GM12878 (cell line): ENCODE data around the gene DAAM1. TPM values are rescaled to one million over a fixed set of nuclear protein-coding genes. Genes with fewer than 3 reads are reported as not detected.

Experiments
- ATAC-seq: fragments of 200-7000 bp; cut with Tn5 transposase; 3 replicates; pipeline ENCODE4 v1.9.1; 2020; ENCODE audit warnings: mild to moderate bottlenecking, moderate library complexity
- BruUV-seq: library from RNA; stranded (reverse); fragments of 400-500 nt; replicated peaks from 2 replicates; lab custom pipeline; 2021; lab: Mats Ljungman, UMichigan
- CTCF ChIA-PET: fragments of 300-600 bp; sonication (Branson Sonifier 250); formaldehyde crosslinking; extraction: SDS; loops from one replicate; lab custom pipeline; 2021; ENCODE audit warnings: inconsistent platforms; lab: Yijun Ruan, JAX
- POLR2A ChIA-PET: fragments of 350-600 bp; formaldehyde crosslinking; extraction: SDS; loops from one replicate; lab custom pipeline; 2021; ENCODE audit warnings: inconsistent platforms; lab: Charles Lee
- RAD21 ChIA-PET: fragments of 300-600 bp; sonication (Branson Sonifier 250); formaldehyde crosslinking; loops from one replicate; lab custom pipeline; 2023; ENCODE audit warnings: antibody characterized with exemption; ENCODE audit not compliant: unreplicated experiment; lab: Charles Lee
- SMC1A ChIA-PET: fragments of 300-600 bp; sonication (Branson Sonifier 250); formaldehyde crosslinking; loops from one replicate; lab custom pipeline; 2023; ENCODE audit not compliant: unreplicated experiment, uncharacterized antibody; lab: Charles Lee
- DNase-seq: peaks from one replicate; pipeline ENCODE4 v3.0.0-alpha.2; 2011; ENCODE audit warnings: low read depth, low spot score
- FAIRE-seq: peaks from 3 replicates; lab custom pipeline; 2011; peaks lifted over from hg19 to GRCh38; lab: Jason Lieb, UNC
- H2AFZ ChIP-seq: 2 replicates; pipeline ENCODE4 v1.6.0; 2011; ENCODE audit warnings: low read depth, low read length, control low read depth; ENCODE audit not compliant: control insufficient read depth
- H3K27ac ChIP-seq: 2 replicates; pipeline ENCODE4 v1.5.1; 2011; ENCODE audit warnings: control low read depth; ENCODE audit not compliant: control insufficient read depth, insufficient read depth
- H3K27me3 ChIP-seq, 2 experiments: replicated peaks in 1 of 2; 2 replicates each; pipeline versions ENCODE4 v1.6.0 to v1.6.1; 2011; ENCODE audit warnings: low read length in 1 of 2; ENCODE audit not compliant: control insufficient read depth in 2 of 2, insufficient read depth in 2 of 2
- H3K36me3 ChIP-seq, 2 experiments: 2 replicates each; pipeline ENCODE4 v1.5.1; 2011; ENCODE audit warnings: low read length in 1 of 2; ENCODE audit not compliant: control insufficient read depth in 2 of 2, insufficient read depth in 2 of 2
- H3K4me1 ChIP-seq: 2 replicates; pipeline ENCODE4 v1.6.1; 2011; ENCODE audit warnings: mild to moderate bottlenecking, low read length, moderate library complexity, mixed read lengths; ENCODE audit not compliant: control insufficient read depth, insufficient read depth
- H3K4me2 ChIP-seq: 2 replicates; pipeline ENCODE4 v1.6.0; 2011; ENCODE audit warnings: control low read depth; ENCODE audit not compliant: control insufficient read depth, insufficient read depth
- H3K4me3 ChIP-seq: fragments of 200-600 bp; sonication (generic); 2 replicates; pipeline ENCODE4 v1.5.1; 2016
- H3K79me2 ChIP-seq: 2 replicates; pipeline ENCODE4 v1.6.0; 2011; ENCODE audit warnings: low read length; ENCODE audit not compliant: control insufficient read depth, insufficient read depth
- H3K9ac ChIP-seq: 2 replicates; pipeline ENCODE4 v1.8.0; 2011; ENCODE audit warnings: low read length, control low read depth, mixed read lengths; ENCODE audit not compliant: control insufficient read depth, insufficient read depth
- H3K9me3 ChIP-seq: replicated peaks from 3 replicates; pipeline ENCODE4 v1.5.1; 2011; ENCODE audit warnings: mild to moderate bottlenecking, low read length; ENCODE audit not compliant: control insufficient read depth, insufficient read depth
- H4K20me1 ChIP-seq: 2 replicates; pipeline ENCODE4 v1.6.0; 2011; ENCODE audit not compliant: control insufficient read depth, insufficient read depth
- MEF2B ChIP-seq: fragments of 450-650 bp; IDR thresholded peaks from 2 replicates; pipeline ENCODE4 v1.6.1; 2018; ENCODE audit warnings: mild to moderate bottlenecking, moderate library complexity; ENCODE audit not compliant: partially characterized antibody, poor library complexity, severe bottlenecking
- NBN ChIP-seq: fragments of 450-650 bp; IDR thresholded peaks from 2 replicates; pipeline ENCODE4 v1.6.1; 2016
- NR2F1 ChIP-seq: fragments of 450-650 bp; conservative IDR thresholded peaks from 2 replicates; pipeline ENCODE4 v1.6.1; 2017; ENCODE audit warnings: mild to moderate bottlenecking
- SREBF1 ChIP-seq: IDR thresholded peaks from 2 replicates; pipeline ENCODE4 v1.6.1; 2012; ENCODE audit warnings: mild to moderate bottlenecking, low read length
- SRF ChIP-seq, 2 experiments: IDR thresholded peaks; 2 replicates each; pipeline ENCODE4 v1.6.1; 2011; ENCODE audit warnings: low read depth in 2 of 2, low read length in 2 of 2, mild to moderate bottlenecking in 1 of 2, moderate library complexity in 1 of 2
- TCF12 ChIP-seq: IDR thresholded peaks from 2 replicates; pipeline ENCODE4 v1.6.1; 2011; ENCODE audit warnings: low read depth, mild to moderate bottlenecking, low read length
- YBX1 ChIP-seq: fragments of 450-650 bp; IDR thresholded peaks from 2 replicates; pipeline ENCODE4 v1.6.1; 2016; ENCODE audit warnings: antibody characterized with exemption
- ZBTB33 ChIP-seq: fragments of 450-650 bp; IDR thresholded peaks from 2 replicates; pipeline ENCODE4 v1.6.1; 2017; ENCODE audit warnings: mild to moderate bottlenecking
- ZNF217 ChIP-seq: fragments of 450-650 bp; IDR thresholded peaks from 2 replicates; pipeline ENCODE4 v1.6.1; 2017; ENCODE audit warnings: antibody characterized with exemption, mild to moderate bottlenecking
- ZNF622 ChIP-seq: fragments of 450-650 bp; IDR thresholded peaks from 2 replicates; pipeline ENCODE4 v1.6.1; 2017; ENCODE audit warnings: mild to moderate bottlenecking, inconsistent platforms
- WGBS: methylation state at CpG from one replicate; pipeline ENCODE4 v1.1.6; 2016; ENCODE audit warnings: low lambda C conversion rate; ENCODE audit not compliant: insufficient replicate concordance, insufficient coverage; ENCODE audit errors: missing lambda C conversion rate; 5-methylcytosine and 5-hydroxymethylcytosine counted together
- in situ Hi-C: fragments of 300-500 bp; cut with MboI; formaldehyde crosslinking; loops from 9 replicates; pipeline ENCODE4 v1.14.3; 2018; ENCODE audit warnings: mixed read lengths
- intact Hi-C: fragments of 100-400 bp; cut with micrococcal nuclease; formaldehyde crosslinking; loops from one replicate; pipeline ENCODE4 v1.14.2; 2022; ENCODE audit not compliant: unreplicated experiment
- polyA plus RNA-seq, 11 experiments: library from polyadenylated mRNA; depleted of rRNA in 4 of 11; unstranded in 6 of 11; stranded (reverse) in 5 of 11; fragments of >200 nt; fragmentation: Nextera tagmentation in 4 of 11; fragmentation: Illumina TruSeq in 1 of 11; extraction: Ambion mirVana in 4 of 11; extraction: Trizol in 1 of 11; gene quantifications; 1 replicate in 1 of 11; 2 replicates in 10 of 11; pipeline versions ENCODE4 v1.2.1 to v1.2.3, GENCODE V29; 2011 to 2016; ENCODE audit warnings: inconsistent platforms in 2 of 11, missing spikeins in 2 of 11, low read depth in 1 of 11
- total RNA-seq, 4 experiments: library from RNA; depleted of rRNA in 3 of 4; stranded (reverse); fragments of >200 nt in 3 of 4; fragmentation: Illumina TruSeq in 1 of 4; extraction: Trizol in 1 of 4; gene quantifications; 2 replicates each; pipeline versions ENCODE4 v1.2.1 to v1.2.3, GENCODE V29; 2013 to 2021
- TF ChIP-seq, protein P1 (sequence below): fragments of 150-350 bp; IDR thresholded peaks from 2 replicates; pipeline ENCODE4 v1.6.1; 2016; ENCODE audit warnings: low read depth, low read length
- TF ChIP-seq, protein P2 (sequence below): fragments of 450-650 bp; formaldehyde crosslinking; IDR thresholded peaks from 2 replicates; pipeline ENCODE4 v1.4.0; 2022; ENCODE audit warnings: mild to moderate bottlenecking, moderate library complexity

DAAM1 gene
- total and polyA plus RNA-seq, 10 of the 15 experiments (the other 5 are each of a cell fraction or from before 2014, with no cell fraction given): 13.8 to 32.4 (median 24.2) TPM

- SMC1A ChIA-PET: interaction anchor here (1.0 kb wide), 1 partner anchor 13 kb away, joined by 5 read pairs; no protein-coding TSS in a partner anchor
- DNase-seq: no peak
- Histone ChIP-seq H3K9me3 (no peaks in the 10 kb centered on the region; the same call in 2 of the 3 replicates), H3K9ac (no peak overlapping the region), H3K36me3 (peaks cover 0 to 1% of the 10 kb centered on the region in 2 experiments; a peak in 2 of 4 replicates), H3K79me2 (peaks cover 2% of the 10 kb centered on the region), H3K4me2 (no peak overlapping the region), H3K27ac (no peak overlapping the region), H3K4me3 (no peak overlapping the region), H4K20me1 (peaks cover 3% of the 10 kb centered on the region; the same call in 1 of the 2 replicates), H3K4me1 (peaks cover 5% of the 10 kb centered on the region), H3K27me3 (no peaks in the 10 kb centered on the region), H2AFZ (no peak overlapping the region)
- in situ Hi-C loops: no loop called here
- BruUV-seq: no TSS peak
- CTCF ChIA-PET: interaction anchor here (1.1 kb wide), 1 partner anchor 10 kb away, joined by 4 read pairs; no protein-coding TSS in a partner anchor
- RAD21 ChIA-PET: no interaction called here
- no peak for FAIRE-seq
- TF ChIP-seq SREBF1 (no peak), MEF2B (no peak), SRF (IDR thresholded peaks at IDR 0.05; ENCODE audit: low read depth in 2 of 2, low read length in 2 of 2) (no peak), ZBTB33 (no peak), NBN (no peak), ZNF217 (no peak), TCF12 (no peak), NR2F1 (no peak), ZNF622 (no peak), YBX1 (no peak)
- TF ChIP-seq, protein P1, sequence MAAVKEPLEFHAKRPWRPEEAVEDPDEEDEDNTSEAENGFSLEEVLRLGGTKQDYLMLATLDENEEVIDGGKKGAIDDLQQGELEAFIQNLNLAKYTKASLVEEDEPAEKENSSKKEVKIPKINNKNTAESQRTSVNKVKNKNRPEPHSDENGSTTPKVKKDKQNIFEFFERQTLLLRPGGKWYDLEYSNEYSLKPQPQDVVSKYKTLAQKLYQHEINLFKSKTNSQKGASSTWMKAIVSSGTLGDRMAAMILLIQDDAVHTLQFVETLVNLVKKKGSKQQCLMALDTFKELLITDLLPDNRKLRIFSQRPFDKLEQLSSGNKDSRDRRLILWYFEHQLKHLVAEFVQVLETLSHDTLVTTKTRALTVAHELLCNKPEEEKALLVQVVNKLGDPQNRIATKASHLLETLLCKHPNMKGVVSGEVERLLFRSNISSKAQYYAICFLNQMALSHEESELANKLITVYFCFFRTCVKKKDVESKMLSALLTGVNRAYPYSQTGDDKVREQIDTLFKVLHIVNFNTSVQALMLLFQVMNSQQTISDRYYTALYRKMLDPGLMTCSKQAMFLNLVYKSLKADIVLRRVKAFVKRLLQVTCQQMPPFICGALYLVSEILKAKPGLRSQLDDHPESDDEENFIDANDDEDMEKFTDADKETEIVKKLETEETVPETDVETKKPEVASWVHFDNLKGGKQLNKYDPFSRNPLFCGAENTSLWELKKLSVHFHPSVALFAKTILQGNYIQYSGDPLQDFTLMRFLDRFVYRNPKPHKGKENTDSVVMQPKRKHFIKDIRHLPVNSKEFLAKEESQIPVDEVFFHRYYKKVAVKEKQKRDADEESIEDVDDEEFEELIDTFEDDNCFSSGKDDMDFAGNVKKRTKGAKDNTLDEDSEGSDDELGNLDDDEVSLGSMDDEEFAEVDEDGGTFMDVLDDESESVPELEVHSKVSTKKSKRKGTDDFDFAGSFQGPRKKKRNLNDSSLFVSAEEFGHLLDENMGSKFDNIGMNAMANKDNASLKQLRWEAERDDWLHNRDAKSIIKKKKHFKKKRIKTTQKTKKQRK: no peak
- TF ChIP-seq, protein P2, sequence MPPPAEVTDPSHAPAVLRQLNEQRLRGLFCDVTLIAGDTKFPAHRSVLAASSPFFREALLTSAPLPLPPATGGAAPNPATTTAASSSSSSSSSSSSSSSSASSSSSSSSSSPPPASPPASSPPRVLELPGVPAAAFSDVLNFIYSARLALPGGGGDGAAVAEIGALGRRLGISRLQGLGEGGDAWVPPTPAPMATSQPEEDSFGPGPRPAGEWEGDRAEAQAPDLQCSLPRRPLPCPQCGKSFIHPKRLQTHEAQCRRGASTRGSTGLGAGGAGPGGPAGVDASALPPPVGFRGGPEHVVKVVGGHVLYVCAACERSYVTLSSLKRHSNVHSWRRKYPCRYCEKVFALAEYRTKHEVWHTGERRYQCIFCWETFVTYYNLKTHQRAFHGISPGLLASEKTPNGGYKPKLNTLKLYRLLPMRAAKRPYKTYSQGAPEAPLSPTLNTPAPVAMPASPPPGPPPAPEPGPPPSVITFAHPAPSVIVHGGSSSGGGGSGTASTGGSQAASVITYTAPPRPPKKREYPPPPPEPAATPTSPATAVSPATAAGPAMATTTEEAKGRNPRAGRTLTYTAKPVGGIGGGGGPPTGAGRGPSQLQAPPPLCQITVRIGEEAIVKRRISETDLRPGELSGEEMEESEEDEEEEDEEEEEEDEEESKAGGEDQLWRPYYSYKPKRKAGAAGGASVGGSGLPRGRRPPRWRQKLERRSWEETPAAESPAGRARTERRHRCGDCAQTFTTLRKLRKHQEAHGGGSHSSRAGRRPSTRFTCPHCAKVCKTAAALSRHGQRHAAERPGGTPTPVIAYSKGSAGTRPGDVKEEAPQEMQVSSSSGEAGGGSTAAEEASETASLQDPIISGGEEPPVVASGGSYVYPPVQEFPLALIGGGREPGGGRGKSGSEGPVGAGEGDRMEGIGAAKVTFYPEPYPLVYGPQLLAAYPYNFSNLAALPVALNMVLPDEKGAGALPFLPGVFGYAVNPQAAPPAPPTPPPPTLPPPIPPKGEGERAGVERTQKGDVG: no peak
- POLR2A ChIA-PET: no interaction called here
- 85% methylated on average over 2 of the region's 2 CpGs for WGBS
- intact Hi-C loops: no loop called here
- ATAC-seq: no peak
These were observed 36.8 kb downstream of the DAAM1 start for GRCh38 chr14:59225281-59225680.
